NCI-H187 treated with DMSO at 0.1 percent for 48 hours (cell line): ENCODE measurements around the gene PACRGL.

ENCODE experiments used
- DNase-seq: peaks from one replicate; lab custom pipeline; 2025; lab: John Stamatoyannopoulos, UW

PACRGL gene

DNA sequence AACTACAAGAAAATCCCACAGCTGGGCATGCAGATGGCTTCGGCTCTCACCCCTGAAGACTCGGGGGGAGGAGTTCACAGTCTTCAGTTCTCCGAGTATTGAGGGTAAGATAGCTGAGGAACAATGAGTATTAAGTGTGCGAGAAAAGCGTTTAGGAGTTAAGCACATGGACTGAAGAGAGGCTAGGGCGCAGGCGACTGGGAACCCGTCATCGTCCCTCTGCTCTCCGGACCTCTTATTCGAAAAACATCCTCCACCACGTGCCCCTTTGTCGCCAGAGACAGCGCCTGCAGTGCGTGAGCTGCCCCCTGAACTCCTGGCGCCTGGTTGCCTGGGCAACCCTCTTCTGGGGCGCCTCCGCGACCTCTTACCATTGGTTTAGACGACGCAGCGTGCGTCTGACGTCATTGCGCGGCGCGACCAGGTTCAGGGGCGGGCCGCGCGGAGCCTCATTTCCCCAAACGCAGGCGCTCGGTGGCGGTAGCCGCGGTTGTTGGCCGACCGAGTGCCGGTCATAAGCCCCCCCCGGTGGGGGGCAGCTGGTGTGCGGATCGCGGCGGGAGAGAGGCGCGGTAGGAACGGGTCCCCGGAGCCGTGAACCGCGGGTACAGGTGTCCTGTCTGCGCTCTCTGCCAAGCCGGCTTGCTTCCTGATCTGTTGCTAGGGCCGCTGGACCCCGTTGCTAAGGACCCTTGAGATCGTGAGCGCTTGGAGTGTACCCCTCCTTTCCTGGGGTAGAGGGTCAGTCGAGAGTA, at the start of gene PACRGL:
Gene PACRGL (plus strand): TSS at position 452 of the 755 bp plus-strand sequence. CDS start 4,024 bp downstream, outside the sequence.
- peak; percentile 95 for DNase-seq

DNA sequence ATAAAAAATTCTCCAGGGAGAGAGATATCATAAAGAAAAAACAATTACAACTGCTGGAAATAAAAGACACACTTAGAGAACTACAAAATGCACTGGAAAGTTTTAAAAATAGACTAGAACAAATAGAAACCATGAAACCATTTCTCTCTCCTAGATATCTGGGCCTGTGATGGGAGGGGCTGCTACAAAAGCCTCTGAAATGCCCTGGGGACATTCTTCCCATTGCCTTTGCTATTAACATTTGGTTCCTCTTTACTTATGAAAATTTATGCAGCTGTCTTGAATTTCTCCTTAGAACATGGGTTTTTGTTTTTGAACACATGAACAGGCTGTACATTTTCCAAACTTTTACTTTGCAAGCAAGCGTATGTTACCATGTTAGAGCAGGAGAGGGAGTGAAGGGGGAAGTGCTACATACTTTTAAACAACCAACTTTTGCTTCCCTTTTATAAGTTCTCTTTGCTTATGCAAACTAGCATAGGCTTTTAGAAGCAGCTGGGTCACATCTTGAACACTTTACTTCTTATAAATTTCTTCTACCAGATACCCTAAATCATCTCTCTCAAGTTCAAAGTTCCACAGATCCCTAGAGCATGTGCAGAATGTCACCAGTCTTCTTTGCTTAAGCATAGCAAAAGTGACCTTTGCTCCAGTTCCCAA, 47.9 kb upstream of the PACRGL start:
- no peak for DNase-seq

GRCh38 chr4:20658456-20658855, 41.8 kb upstream of the PACRGL start:
- DNase-seq: no peak

DNA sequence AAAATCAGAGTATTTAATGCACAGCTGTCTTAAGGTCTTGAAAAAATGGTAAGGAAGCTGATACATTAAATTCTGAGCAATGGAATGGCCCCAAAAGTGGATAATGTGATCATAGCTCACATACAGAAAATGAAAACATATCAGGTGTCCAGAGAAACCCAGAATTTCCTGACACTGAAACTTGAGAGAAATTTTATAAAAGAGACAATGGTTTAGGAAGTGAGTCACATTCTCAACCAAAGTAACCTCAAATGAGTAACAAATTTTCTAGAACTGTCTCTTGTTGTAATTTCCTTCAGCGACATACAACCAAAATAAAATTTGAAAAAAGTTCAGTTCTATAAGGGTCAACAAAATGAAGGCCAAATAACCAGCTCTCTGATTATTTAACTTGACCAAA, 37.4 kb upstream of the PACRGL start:
- DNase-seq: no peak

DNA sequence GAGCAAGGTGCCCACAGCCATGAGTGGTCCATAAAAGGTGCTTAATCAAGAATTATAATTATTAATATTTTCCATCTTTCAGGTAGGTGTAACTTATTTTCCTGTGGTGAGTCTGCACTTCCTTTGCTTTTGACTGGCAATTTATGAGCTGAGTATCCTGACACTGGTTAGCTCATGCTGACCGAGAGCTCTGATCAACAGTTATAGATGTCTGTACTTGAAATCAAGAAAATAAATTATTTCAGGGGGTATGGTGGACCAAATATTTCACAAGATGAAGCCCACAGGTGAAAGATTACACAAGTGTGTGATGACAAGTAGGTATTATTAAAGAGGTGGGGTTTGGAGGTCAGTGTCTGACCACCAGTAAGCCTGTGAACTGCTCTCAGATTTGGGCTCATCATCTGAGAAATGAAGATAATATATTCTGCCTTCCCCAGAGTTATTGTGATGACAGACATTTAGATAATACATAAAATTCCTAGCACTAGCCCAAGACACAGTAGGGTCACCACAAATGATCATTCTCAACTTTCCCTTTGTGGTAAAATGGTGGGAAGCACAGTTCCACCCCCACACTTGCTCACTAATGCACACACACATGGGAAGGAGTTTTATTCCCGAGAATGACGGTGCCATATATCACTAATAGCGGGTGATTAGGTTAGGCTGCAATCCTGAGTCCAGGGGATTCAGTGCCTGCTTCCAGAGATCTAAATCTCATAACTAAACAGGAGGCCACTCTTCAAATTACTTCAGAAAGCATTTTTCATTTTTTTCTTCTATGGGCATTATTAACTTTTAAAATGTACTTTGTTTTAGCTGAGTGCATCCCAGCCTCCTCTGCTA, 34.0 kb upstream of the PACRGL start:
- DNase-seq: no peak

DNA sequence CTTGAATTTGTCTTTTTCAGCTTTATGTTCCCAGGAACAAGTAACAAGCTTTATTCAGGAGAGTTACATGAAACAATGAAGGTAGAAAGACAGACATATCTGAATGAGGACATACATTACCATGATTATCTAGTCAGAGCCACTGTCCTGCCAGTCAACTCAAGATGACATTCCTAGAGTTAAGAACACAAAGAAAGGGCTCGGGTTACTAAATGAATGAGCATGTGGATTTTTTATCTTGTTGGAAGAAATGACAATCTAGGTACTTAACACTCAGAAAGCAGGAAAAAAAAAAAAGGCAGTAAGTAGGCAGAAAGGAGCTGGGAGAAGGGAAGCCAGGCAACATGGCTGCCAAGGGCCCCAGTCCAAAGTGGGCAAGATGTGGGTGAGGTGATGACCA, 28.0 kb upstream of the PACRGL start:
- DNase-seq: no peak

- no peak for DNase-seq
Measured at GRCh38 chr4:20675786-20676185, 24.5 kb upstream of the PACRGL start.

GRCh38 chr4:20676501-20677197, 23.6 kb upstream of the PACRGL start:
- no peak for DNase-seq

- DNase-seq: no peak
Measured at GRCh38 chr4:20678400-20678799, 21.9 kb upstream of the PACRGL start.

DNA sequence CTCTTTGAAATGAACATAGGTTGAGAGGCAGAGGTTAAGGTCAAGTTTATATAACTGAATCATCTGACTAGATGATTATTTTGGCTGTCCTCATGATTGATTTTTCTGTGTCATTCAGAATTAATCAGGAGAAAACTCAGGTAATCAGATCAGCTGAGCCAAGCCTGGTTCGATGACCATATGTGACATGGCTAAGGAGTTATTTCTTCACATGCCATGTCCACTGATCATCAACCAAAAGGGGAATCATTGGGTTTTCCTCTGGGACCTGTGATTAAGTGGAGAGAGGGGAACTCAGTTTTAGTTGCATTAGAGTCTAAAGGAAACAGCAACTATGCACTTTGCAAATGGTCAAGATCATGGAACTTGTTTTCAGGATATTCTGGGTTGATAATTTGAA, 20.3 kb upstream of the PACRGL start:
- DNase-seq: no peak

GRCh38 chr4:20680736-20681135, 19.5 kb upstream of the PACRGL start:
- DNase-seq: no peak

- DNase-seq: no peak
Measured at GRCh38 chr4:20681271-20681670, 19.0 kb upstream of the PACRGL start.

DNA sequence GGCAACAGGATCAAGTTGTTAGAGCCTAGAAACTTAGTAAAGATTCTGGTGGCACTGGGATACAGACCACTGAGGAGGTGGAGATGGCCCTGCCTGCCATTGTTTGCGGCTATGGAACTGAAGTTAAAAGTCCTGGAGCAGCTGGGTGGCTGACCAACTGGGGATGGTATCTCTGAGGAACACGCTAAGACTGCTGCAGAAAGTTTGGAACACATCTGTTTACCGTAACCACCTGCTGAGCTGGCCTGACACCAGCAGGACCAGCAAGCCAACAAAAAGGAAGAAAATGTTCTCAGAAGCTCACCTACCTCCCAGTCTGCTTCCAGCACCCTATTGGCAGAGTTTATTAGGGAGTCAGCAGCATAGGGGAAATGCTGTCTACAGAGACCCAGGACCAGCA, 17.4 kb upstream of the PACRGL start:
- DNase-seq: no peak

DNA sequence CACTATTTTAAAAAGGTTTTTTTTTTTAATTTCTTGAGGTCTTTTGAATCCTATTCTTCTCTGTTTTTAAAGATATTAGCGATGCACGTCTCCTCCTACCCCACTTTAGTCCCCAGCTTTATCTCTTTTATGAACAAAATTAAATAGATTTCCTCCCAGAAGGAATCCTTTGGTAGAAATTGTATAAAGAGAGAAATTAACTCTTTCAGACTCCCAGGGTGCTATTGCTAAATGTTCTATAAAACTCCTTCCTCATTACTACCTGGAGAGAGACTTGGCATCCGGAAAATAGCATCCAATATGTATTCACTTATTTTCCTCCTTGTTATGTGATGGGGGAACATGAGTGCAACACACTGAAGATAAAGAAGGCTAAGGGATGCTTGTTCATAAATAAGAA, 16.5 kb upstream of the PACRGL start:
- DNase-seq: no peak

DNA sequence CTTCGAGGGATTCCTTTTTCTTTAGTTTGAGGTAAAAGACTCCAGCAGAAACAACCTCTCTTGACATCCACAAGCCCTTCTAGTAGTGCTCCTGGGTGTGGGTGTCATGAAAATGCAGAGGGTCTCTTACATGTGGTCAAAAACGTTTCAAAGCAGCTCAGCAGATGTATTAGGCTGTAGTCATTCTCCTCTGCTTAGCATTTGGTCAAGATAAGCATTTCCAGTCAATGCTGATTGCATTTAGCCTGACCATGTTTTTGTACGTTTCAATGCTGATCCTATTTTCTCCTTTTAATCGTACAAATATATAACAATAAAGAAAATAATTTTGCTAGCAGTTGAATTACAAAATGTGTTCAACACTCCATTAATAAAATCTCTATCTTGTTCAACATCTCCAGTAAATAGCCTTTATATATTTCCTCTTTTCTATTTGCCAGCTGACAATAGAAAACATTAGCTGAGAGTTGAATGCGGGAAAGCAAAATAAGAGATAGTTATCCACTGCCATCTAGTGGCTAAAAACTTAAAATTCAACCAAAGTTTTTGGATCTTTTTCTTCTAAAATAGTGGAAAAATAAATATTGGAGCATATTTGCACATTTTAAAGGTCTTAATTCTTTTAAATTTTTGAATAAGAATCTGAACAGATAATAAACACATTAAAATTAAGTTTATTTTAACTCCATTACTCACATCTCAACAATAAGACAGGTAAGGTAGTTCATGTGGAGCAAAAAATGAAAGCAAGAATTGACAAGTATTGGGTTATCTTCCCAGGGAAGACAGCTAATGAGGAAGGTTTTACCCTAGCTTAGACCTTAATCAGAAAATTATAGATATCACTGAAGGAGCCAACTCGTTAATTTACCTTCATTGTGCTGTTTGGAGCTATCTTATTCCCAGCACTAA, 15.2 kb upstream of the PACRGL start:
- peak; percentile 54 for DNase-seq

DNA sequence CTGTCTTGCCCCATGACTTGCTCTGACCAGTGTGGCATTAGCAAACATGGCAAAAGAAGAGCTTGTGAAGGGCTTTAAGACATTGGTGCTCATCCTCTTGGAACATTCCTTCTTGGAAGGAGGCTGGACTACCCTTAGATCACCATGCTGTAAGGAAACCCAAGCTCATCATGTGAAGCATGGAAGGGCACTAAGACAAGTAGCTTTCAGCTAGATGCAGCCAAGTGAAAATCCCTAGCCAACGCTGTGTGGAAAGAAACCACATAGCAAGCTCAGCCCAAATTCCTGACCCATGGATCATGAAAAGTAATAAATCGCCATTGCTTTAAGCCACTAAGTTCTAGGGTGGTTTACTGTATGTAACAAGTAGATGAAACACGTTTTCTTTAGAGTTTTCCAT, 12.4 kb upstream of the PACRGL start:
- DNase-seq: no peak

- DNase-seq: no peak
Measured at GRCh38 chr4:20696815-20697214, 3.4 kb upstream of the PACRGL start.

DNA sequence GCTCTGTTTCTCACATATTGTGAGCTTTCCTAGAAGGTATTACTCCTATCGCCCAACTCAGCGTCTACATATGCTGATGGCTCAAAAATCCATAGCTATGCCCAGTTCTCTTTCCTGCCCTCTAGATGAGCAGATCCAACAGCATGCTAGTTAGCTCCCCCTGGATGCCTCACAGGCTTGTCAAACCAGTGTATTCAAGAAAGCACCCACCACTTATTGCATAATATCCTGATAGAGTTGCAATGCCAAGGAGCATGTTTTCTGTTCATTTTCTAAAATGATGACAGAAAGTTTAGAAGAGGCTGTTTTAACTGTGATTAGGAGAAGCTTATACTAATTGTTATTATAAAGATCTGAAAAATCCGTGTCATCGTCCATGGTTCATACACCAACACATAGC, 1.9 kb upstream of the PACRGL start:
- DNase-seq: no peak

DNA sequence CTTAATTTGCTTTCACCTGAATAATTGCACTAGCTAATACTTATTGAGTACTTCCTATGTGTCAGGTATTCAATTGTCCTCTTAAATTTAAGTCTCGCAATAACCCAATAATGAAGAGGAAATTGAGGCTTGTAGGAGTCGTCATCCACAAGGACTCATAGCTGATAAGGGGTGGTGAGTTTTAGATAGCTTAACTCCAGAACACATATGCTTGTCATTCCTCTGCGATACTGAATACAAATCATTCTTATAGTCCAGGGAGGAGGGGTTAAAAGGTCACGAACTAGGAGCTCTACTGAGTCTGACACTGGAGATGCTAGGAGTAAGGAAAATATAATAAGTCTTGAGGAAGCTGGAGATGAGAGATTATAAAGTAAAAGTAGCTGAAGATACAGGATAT, 1.4 kb upstream of the PACRGL start:
- DNase-seq: no peak

GRCh38 chr4:20711335-20711734, 11.1 kb downstream of the PACRGL start:
- DNase-seq: no peak

DNA sequence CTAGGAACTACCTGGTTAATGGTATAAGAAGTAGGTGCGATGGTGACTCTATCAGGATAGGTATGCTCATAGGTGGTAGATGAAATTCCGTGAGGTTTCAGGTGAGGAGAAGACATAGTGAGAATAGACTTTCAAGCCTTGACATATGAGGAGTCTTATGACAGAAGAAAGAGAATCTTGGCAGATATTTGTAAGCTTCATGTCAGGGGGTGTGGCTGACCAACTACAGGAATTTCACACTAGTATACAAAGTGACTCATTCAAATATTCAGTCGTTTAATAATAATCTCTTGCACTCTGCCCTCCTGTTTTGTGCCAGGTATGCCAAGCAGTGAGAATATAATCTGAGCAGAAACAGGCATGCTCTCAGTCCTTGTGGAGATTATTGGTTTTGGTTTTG, 22.8 kb downstream of the PACRGL start:
- DNase-seq: no peak
